Activated CD8-positive, alpha-beta T cell treated with anti-CD3 and anti-CD28 coated beads for 36 hours (primary cell): ENCODE data around the gene MMP21. TPM values are rescaled to one million over a fixed set of nuclear protein-coding genes. Genes with fewer than 3 reads are reported as not detected.

ENCODE experiments used
- ATAC-seq: fragments of 200-7000 bp; cut with Tn5 transposase; one replicate; pipeline ENCODE4 v1.10.0; 2021; ENCODE audit warnings: mild to moderate bottlenecking, moderate library complexity
- CTCF ChIA-PET: fragments of 350-600 bp; sonication (Branson Sonifier 250); formaldehyde crosslinking; loops from one replicate; lab custom pipeline; 2021; ENCODE audit warnings: antibody characterized with exemption; lab: Charles Lee
- POLR2A ChIA-PET: fragments of 350-600 bp; sonication (Branson Sonifier 250); formaldehyde crosslinking; loops from one replicate; lab custom pipeline; 2021; ENCODE audit warnings: antibody characterized with exemption; lab: Charles Lee
- DNase-seq: peaks from one replicate; pipeline ENCODE4 v3.0.0-alpha.2; 2020
- H3K27ac Mint-ChIP-seq: one replicate; pipeline ENCODE4 v1.8.0; 2021; ENCODE audit warnings: mild to moderate bottlenecking, mixed read lengths
- H3K27me3 Mint-ChIP-seq: one replicate; pipeline ENCODE4 v1.8.0; 2021; ENCODE audit warnings: mixed read lengths
- H3K36me3 Mint-ChIP-seq: one replicate; pipeline ENCODE4 v1.8.0; 2021; ENCODE audit warnings: low read depth, mixed read lengths
- H3K4me1 Mint-ChIP-seq: one replicate; pipeline ENCODE4 v1.8.0; 2021; ENCODE audit warnings: low read depth, mixed read lengths
- H3K4me3 Mint-ChIP-seq: one replicate; pipeline ENCODE4 v1.8.0; 2021; ENCODE audit warnings: mild to moderate bottlenecking, moderate library complexity, mixed read lengths
- H3K9me3 Mint-ChIP-seq: one replicate; pipeline ENCODE4 v1.8.0; 2021; ENCODE audit warnings: mixed read lengths
- CTCF ChIP-seq: fragments of 200-600 bp; IDR thresholded peaks from one replicate; pipeline ENCODE4 v1.8.0; 2022; ENCODE audit warnings: antibody characterized with exemption, mild to moderate bottlenecking
- intact Hi-C: fragments of 100-400 bp; cut with micrococcal nuclease; formaldehyde crosslinking; loops from one replicate; pipeline ENCODE4 v1.10.0; 2022
- total RNA-seq, 2 experiments: library from RNA; stranded (reverse); gene quantifications; one replicate each; pipeline ENCODE4 v1.2.3, GENCODE V29; 2021

Gene MMP21
- total RNA-seq, 2 experiments from 2014 or later, result not detected

- Mint-ChIP-seq H3K4me1 (no peaks in the 10 kb centered on the region), H3K36me3 (no peaks in the 10 kb centered on the region), H3K27me3 (no peaks in the 10 kb centered on the region), H3K9me3 (no peaks in the 10 kb centered on the region), H3K27ac (no peak overlapping the region), H3K4me3 (no peak overlapping the region)
- ChIA-PET CTCF (interaction anchor here (1.5 kb wide), 1 partner anchor 49 kb away, joined by 3 read pairs; no protein-coding TSS in a partner anchor), POLR2A (no interaction called here)
- intact Hi-C loops, result no loop called here
- DNase-seq (no peak), ATAC-seq (no peak)
- no peak for TF ChIP-seq CTCF
Observed at GRCh38 chr10:125779403-125780327, 4.0 kb upstream of the MMP21 start.

- Mint-ChIP-seq H3K9me3 (no peaks in the 10 kb centered on the region), H3K4me3 (no peak overlapping the region), H3K27me3 (peaks cover 2% of the 10 kb centered on the region), H3K4me1 (no peaks in the 10 kb centered on the region), H3K36me3 (no peaks in the 10 kb centered on the region), H3K27ac (no peak overlapping the region)
- intact Hi-C loops, result no loop called here
- ChIA-PET CTCF (no interaction called here), POLR2A (no interaction called here)
- no peak for TF ChIP-seq CTCF
- ATAC-seq (no peak), DNase-seq (no peak)
Observed at GRCh38 chr10:125778556-125778955, 2.9 kb upstream of the MMP21 start.

- POLR2A ChIA-PET, result no interaction called here
- intact Hi-C loops, result no loop called here
- H3K9me3 Mint-ChIP-seq, result no peaks in the 10 kb centered on the region
- H3K27me3 Mint-ChIP-seq, result peaks cover 2% of the 10 kb centered on the region
- no peak overlapping the region for H3K4me3 Mint-ChIP-seq
- CTCF ChIA-PET, result no interaction called here
- no peaks in the 10 kb centered on the region for H3K36me3 Mint-ChIP-seq
- TF ChIP-seq CTCF, result no peak
- H3K4me1 Mint-ChIP-seq, result no peaks in the 10 kb centered on the region
- H3K27ac Mint-ChIP-seq, result no peak overlapping the region
- no peak for DNase-seq
- no peak for ATAC-seq
Observed at GRCh38 chr10:125777806-125778205, 2.2 kb upstream of the MMP21 start.

GRCh38 chr10:125774581-125775191 lies 935 bp downstream of the MMP21 start:
- ATAC-seq (no peak), DNase-seq (no peak)
- ChIA-PET POLR2A (no interaction called here), CTCF (no interaction called here)
- no peaks in the 10 kb centered on the region for H3K4me1 Mint-ChIP-seq
- intact Hi-C loops, result no loop called here
- peaks cover 2% of the 10 kb centered on the region for H3K27me3 Mint-ChIP-seq
- H3K4me3 Mint-ChIP-seq, result no peak overlapping the region
- TF ChIP-seq CTCF, result no peak
- no peaks in the 10 kb centered on the region for H3K9me3 Mint-ChIP-seq
- no peaks in the 10 kb centered on the region for H3K36me3 Mint-ChIP-seq
- no peak overlapping the region for H3K27ac Mint-ChIP-seq
